ENCODE data around the gene MEST. TPM values are rescaled to one million over a fixed set of nuclear protein-coding genes. Genes with fewer than 3 reads are reported as not detected.

The MEST gene, protein sequence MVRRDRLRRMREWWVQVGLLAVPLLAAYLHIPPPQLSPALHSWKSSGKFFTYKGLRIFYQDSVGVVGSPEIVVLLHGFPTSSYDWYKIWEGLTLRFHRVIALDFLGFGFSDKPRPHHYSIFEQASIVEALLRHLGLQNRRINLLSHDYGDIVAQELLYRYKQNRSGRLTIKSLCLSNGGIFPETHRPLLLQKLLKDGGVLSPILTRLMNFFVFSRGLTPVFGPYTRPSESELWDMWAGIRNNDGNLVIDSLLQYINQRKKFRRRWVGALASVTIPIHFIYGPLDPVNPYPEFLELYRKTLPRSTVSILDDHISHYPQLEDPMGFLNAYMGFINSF
- total RNA-seq, result 4.6 and 18.0 TPM in 2 replicates

GRCh38 chr7:130491841-130492522 is at the start of gene MEST:
TSS of gene MEST (plus strand) at chr7:130492085. CDS start at chr7:130492314, 229 bp downstream.

Other genes with a start within 250 kb of the MEST start
- gene CPA2, start 225.2 kb upstream of the MEST start, total RNA-seq, result under 0.01 TPM in 1 of 2 replicates, not detected in the other
- 2.7 and 10.6 TPM in 2 replicates for gene CPA4, start 198.9 kb upstream of the MEST start, total RNA-seq
- gene CPA5, start 147.3 kb upstream of the MEST start, total RNA-seq, result under 0.01 TPM in 1 of 2 replicates, not detected in the other
- gene CPA1, start 111.6 kb upstream of the MEST start, total RNA-seq, result 0.09 TPM in 1 of 2 replicates, not detected in the other
- gene CEP41, start 51.1 kb upstream of the MEST start, total RNA-seq, result 5.8 and 6.0 TPM in 2 replicates
- 31.3 and 38.5 TPM in 2 replicates for gene COPG2, start 176.7 kb downstream of the MEST start, total RNA-seq
- gene TSGA13, start 194.5 kb downstream of the MEST start, total RNA-seq, result not detected in 2 replicates
- under 0.01 TPM in 1 of 2 replicates, not detected in the other for gene KLF14, start 242.1 kb downstream of the MEST start, total RNA-seq